Measurements from ENCODE around the gene USP31.

DNA sequence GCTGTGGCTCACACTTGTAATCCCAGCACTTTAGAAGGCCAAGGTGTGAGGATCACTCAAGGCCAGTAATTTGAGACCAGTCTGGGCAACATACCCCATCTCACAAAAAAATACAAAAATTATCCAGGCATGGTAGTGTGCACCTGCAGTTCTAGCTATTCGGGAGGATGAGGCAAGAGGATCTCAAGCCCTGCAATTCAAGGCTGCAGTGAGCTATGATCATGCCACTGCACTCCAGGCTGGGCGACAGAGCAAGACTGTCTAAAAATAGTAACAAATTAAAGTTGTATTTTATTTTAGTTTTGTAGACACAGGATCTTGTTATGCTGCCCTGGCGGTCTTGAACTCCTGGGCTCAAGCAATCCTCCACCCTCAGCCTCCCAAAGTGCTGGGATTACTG is 18.2 kb downstream of the USP31 start:
- TF ChIP-seq POLR2A (IDR thresholded peaks at IDR 0.05), result no peak
- TF ChIP-seq CTCF (IDR thresholded peaks at IDR 0.05), result no peak
- TF ChIP-seq POLR2AphosphoS5 (IDR thresholded peaks at IDR 0.05), result no peak
